ENCODE data around the gene FAM135A. TPM values are rescaled to one million over a fixed set of nuclear protein-coding genes. Genes with fewer than 3 reads are reported as not detected.

FAM135A gene
- total and polyA plus RNA-seq, 2 donors (not counting 1 experiment from before 2014, with no cell fraction given) = 3.9 to 30.6 TPM

GRCh38 chr6:70599187-70599586 lies 185.9 kb downstream of the FAM135A start:
- intact Hi-C loops (cut with micrococcal nuclease) = no loop called here
- TF ChIP-seq EZH2 (IDR thresholded peaks at IDR 0.05; ENCODE audit: borderline replicate concordance, insufficient read depth, low read depth, low read length, poor library complexity, severe bottlenecking) (no peak), CTCF (IDR thresholded peaks at IDR 0.05) (no peak)
- POLR2A ChIA-PET = no interaction called here
- WGBS (ENCODE audit: insufficient coverage) = no CpG with 5 or more reads among the region's 4 CpGs
- DNase-seq = no peak
- CTCF ChIA-PET = no interaction called here
- H3K4me2 ChIP-seq (replicated peaks; ENCODE audit: low read depth, low read length, poor library complexity, severe bottlenecking) = no peak overlapping the region
- Mint-ChIP-seq H3K27me3 (no peaks in the 10 kb centered on the region), H3K9me3 (ENCODE audit: insufficient read depth) (no peaks in the 10 kb centered on the region), H3K27ac (no peak overlapping the region), H3K4me3 (no peak overlapping the region), H3K4me1 (no peaks in the 10 kb centered on the region)
- no peak for ATAC-seq (ENCODE audit: low read depth)
- no peaks in the 10 kb centered on the region for H3K4me1 ChIP-seq (ENCODE audit: control insufficient read depth in 2 of 2, insufficient read depth in 2 of 2, low read length in 2 of 2)
- H3K36me3 ChIP-seq (replicated peaks in 1 of 2; ENCODE audit: control extremely low read depth in 1 of 2, control insufficient read depth in 1 of 2, extremely low read depth in 1 of 2, insufficient read depth in 2 of 2, low read length in 1 of 2) = no peaks in the 10 kb centered on the region
- no peak overlapping the region for H2AFZ ChIP-seq (ENCODE audit: insufficient read depth, low read depth, low read length, poor library complexity, severe bottlenecking)
- no peaks in the 10 kb centered on the region for H3K79me2 ChIP-seq (ENCODE audit: control insufficient read depth, insufficient read depth, low read length)
- H3K9ac ChIP-seq (ENCODE audit: low read length) = no peak overlapping the region
- H3K27me3 ChIP-seq (replicated peaks in 1 of 4; ENCODE audit: control extremely low read depth in 1 of 4, control insufficient read depth in 3 of 4, insufficient read depth in 4 of 4, low read length in 3 of 4) = peaks cover 0 to 2% (median 0%) of the 10 kb centered on the region in 4 experiments
- peaks cover 0 to 10% (median 0%) of the 10 kb centered on the region in 3 donors for H3K9me3 ChIP-seq (ENCODE audit: control extremely low read depth in 1 of 3, control insufficient read depth in 2 of 3, insufficient read depth in 1 of 3, low read length in 2 of 3)
- H3K4me3 ChIP-seq (ENCODE audit: control extremely low read depth in 1 of 5, extremely low read depth in 1 of 5, insufficient read depth in 1 of 5, low read depth in 2 of 5, low read length in 4 of 5) = no peak overlapping the region
- H3K27ac ChIP-seq (ENCODE audit: low read length in 2 of 2) = no peak overlapping the region
- no peaks in the 10 kb centered on the region for H4K20me1 ChIP-seq (ENCODE audit: control insufficient read depth, insufficient read depth, low read length, poor library complexity, severe bottlenecking)

GRCh38 chr6:70601014-70601413 lies 187.7 kb downstream of the FAM135A start:
- H4K20me1 ChIP-seq (ENCODE audit: control insufficient read depth, insufficient read depth, low read length, poor library complexity, severe bottlenecking) = no peaks in the 10 kb centered on the region
- no peak for TF ChIP-seq EZH2 (IDR thresholded peaks at IDR 0.05; ENCODE audit: borderline replicate concordance, insufficient read depth, low read depth, low read length, poor library complexity, severe bottlenecking)
- no peak for TF ChIP-seq CTCF (IDR thresholded peaks at IDR 0.05)
- no peak overlapping the region for H3K27ac ChIP-seq (ENCODE audit: low read length in 2 of 2)
- POLR2A ChIA-PET = no interaction called here
- Mint-ChIP-seq H3K9me3 (ENCODE audit: insufficient read depth) (peaks cover 2% of the 10 kb centered on the region), H3K27me3 (no peaks in the 10 kb centered on the region), H3K27ac (no peak overlapping the region), H3K4me3 (no peak overlapping the region), H3K4me1 (no peaks in the 10 kb centered on the region)
- peaks cover 0 to 15% (median 4%) of the 10 kb centered on the region in 3 donors for H3K9me3 ChIP-seq (ENCODE audit: control extremely low read depth in 1 of 3, control insufficient read depth in 2 of 3, insufficient read depth in 1 of 3, low read length in 2 of 3)
- DNase-seq (no peak), ATAC-seq (ENCODE audit: low read depth) (no peak)
- no peaks in the 10 kb centered on the region for H3K79me2 ChIP-seq (ENCODE audit: control insufficient read depth, insufficient read depth, low read length)
- H3K9ac ChIP-seq (ENCODE audit: low read length) = no peak overlapping the region
- H3K27me3 ChIP-seq (replicated peaks in 1 of 4; ENCODE audit: control extremely low read depth in 1 of 4, control insufficient read depth in 3 of 4, insufficient read depth in 4 of 4, low read length in 3 of 4) = peaks cover 0 to 6% (median 0%) of the 10 kb centered on the region in 4 experiments
- no peak overlapping the region for H2AFZ ChIP-seq (ENCODE audit: insufficient read depth, low read depth, low read length, poor library complexity, severe bottlenecking)
- no peak overlapping the region for H3K4me3 ChIP-seq (ENCODE audit: control extremely low read depth in 1 of 5, extremely low read depth in 1 of 5, insufficient read depth in 1 of 5, low read depth in 2 of 5, low read length in 4 of 5)
- H3K36me3 ChIP-seq (replicated peaks in 1 of 2; ENCODE audit: control extremely low read depth in 1 of 2, control insufficient read depth in 1 of 2, extremely low read depth in 1 of 2, insufficient read depth in 2 of 2, low read length in 1 of 2) = no peaks in the 10 kb centered on the region
- H3K4me1 ChIP-seq (ENCODE audit: control insufficient read depth in 2 of 2, insufficient read depth in 2 of 2, low read length in 2 of 2) = no peaks in the 10 kb centered on the region
- 90% methylated on average over 2 of the region's 3 CpGs for WGBS (ENCODE audit: insufficient coverage)
- intact Hi-C loops (cut with micrococcal nuclease) = no loop called here
- CTCF ChIA-PET = no interaction called here
- H3K4me2 ChIP-seq (replicated peaks; ENCODE audit: low read depth, low read length, poor library complexity, severe bottlenecking) = no peak overlapping the region

Measured in B cell (primary cell).